ENCODE data around the gene HOXC13.

HOXC13 gene

GRCh38 chr12:53971129-53971528 is 32.5 kb downstream of the HOXC13 start:
- no peak for DNase-seq

- no peak for DNase-seq
Observed at GRCh38 chr12:53971686-53972085, 33.1 kb downstream of the HOXC13 start.

DNA sequence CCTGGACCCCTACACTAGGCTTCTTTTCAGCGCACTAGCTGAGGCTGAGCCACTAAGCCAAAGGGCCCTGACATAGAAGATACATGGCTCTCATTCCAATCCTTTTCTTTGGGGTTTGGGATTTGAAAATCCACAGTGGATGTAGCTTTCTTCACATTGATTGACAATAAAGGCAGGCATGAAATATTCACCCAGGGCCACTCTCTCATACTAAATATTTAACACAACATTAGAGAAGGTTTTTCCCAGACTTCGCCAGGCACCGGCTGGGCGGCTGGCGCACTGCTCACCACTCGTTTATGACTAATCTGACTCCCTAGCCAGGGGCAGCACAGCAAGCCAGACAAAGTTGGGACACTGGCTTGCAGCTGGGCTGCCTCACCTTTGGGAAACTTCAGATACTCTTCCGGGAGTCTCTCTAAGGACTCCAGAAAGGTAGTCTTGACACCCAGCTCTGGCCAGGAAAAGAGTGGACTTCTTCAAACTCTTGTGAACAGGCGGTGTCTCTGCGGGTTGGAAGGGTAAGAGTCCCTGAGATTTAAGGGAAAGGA is 33.6 kb downstream of the HOXC13 start:
- no peak for DNase-seq

DNA sequence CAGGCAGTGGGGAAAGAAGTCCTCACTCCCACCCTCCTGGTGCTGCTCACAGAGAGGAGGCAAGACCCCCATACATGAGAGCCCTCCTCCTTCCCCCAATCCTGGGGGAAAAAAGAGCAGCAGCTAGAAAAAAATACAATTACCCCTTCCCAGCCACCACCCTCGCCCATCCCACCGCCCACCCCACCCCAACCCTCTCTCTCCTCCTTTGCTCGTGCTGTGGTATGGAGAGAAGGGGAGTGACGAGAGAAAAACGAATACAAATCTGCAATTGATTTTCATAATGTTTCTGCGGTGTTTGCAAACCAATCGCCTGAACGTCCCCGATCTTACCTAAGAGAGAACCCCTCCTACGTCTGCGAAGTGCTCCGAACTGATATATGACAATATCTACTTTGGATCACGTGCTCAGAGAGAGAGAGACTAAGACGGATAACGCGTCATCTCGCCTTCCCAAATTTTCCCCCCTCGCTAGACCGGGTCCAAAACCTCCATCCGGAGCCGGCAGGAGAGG is 34.1 kb downstream of the HOXC13 start, which contains the start of gene HOXC11:
TSS of gene HOXC11 (plus strand) at position 405 of the 514 bp plus-strand sequence. CDS start 116 bp downstream, outside the sequence.
- no peak for DNase-seq

- DNase-seq = no peak
Observed at GRCh38 chr12:53973236-53974042, 34.8 kb downstream of the HOXC13 start.

GRCh38 chr12:53974084-53975063 is 35.7 kb downstream of the HOXC13 start, which contains the start of gene HOTAIR:
TSS of gene HOTAIR (minus strand) at chr12:53974954.
- DNase-seq = no peak

DNA sequence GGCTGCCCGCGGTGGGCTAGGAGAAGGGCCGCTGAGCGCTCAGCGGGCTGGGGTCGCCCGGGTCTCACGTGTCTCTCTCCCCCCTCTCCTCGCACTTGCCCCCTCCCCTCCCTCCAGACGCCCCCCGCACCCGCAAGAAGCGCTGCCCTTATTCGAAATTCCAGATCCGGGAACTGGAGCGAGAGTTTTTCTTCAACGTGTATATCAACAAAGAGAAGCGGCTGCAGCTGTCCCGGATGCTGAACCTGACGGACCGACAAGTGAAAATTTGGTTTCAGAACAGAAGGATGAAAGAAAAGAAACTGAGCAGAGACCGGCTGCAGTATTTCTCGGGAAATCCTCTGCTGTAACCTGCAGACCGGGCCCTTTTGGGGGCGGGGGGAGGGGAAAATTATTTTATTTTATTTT is 36.4 kb downstream of the HOXC13 start:
- no peak for DNase-seq

- DNase-seq = no peak
Observed at GRCh38 chr12:53975479-53976152, 37.0 kb downstream of the HOXC13 start.

- no peak for DNase-seq
Observed at GRCh38 chr12:53976172-53976822, 37.7 kb downstream of the HOXC13 start.

DNA sequence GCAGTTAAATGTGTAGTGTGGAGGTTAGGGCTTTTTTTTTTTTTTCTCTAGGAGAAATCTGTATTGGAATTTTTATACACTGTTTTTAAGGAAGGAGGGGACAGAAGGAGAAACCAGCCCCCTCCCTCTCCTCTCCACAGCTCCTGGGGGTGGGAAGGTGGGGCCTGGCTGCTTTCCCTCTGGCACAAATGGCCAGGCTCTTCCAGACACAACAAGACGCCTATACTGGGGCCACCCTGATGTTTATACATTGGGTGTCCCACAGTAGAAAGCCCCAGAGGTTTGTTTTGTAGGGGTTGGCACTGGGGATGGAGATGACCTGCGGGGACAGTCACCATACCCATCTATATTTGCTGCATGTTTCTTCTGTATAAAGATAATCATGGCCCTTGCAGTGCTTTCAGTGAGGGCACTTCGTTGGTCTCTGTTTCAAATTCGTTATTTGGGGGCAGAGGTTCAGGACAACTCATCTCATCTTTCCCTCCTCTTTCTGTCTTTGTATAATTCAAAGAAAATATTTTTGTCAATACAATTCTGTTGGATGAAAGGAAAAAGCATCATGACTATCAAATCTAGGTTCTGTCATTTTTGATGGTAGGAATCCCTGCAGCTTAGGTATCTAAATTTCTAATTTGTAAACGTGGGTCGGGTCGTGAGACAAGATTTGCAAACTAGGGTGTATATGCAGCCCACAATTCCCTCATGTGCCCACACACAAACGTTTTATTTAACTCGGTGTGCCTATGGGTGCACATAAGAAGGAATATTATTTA is 38.4 kb downstream of the HOXC13 start:
- no peak for DNase-seq

- DNase-seq = no peak
Observed at GRCh38 chr12:53977596-53978445, 39.2 kb downstream of the HOXC13 start.

DNA sequence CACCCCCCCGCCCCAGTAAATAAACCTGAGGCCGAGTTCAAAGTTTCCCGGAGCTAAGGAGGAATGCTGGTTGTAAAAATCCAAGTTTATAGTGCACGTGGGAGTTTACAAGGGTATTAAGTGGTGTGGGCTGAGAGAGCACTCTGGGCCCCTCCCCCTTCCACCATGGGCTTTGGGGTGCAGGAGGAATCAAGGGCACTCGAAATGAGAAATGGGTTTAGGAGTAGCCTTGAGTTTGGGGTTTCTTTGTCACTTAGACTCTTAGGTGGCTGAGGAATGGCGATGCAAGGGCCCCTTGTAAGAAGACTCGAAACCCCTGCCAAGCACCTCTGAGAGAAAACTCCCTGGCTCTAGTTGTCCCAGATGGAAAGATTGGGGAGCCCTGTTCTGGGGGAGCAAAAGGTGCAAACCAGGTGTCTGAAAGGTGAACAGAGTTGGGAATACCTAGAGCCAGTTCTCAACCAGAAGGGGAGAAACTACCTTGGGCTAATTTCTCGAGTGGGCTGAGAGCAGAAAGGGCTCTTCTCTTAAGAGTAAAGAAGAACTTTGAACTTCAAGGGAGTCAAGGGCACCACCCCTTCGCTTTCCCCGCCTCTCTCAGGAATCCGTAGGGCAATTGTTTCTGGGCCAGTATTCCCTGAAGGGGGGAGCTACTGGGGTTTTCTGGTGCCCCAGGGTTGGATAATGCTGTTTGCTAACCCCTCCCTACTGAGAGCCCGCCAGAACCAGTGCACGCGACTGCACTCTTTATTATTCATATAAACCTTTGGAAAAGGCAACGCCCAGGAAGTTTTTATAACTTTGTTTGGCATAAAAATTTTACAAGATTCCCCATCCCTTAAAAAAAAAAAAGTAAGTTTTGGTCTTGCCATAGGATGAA is 40.1 kb downstream of the HOXC13 start:
- DNase-seq = no peak

- no peak for DNase-seq
Observed at GRCh38 chr12:53980104-53980801, 41.6 kb downstream of the HOXC13 start.

DNA sequence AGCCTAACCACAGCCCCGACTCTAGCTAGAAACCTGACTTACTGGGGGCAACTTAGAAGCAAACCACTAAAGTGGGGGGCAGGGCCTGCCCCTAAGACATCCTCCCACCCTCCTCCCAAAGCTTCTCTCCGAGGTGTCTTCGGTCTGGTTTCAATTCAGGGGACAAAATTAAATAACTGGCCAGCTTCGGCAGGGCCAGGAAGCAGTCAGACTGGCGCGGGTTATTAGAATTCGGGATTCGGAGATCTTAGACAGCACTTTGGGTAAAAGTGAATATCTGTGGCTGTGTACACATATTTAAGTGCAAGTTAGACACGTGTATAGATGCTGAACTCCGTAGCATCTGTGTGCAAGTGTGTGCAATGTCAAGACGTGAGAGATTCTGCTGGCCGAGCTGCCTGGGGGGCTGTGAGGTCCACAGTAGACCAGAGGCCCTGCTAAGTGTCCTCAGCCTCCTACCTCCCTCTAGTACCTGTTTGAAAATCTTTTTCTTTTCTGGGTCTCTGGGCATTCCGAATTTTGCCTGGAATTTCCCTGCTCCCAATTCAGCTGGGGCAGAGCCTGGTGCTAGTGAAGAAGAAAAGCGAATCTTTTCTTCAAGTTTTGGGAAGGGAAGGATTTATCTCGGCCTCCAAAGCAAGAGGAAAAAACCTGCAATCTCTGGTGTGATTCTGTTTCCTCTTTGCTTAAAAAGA is 42.3 kb downstream of the HOXC13 start:
- no peak for DNase-seq

DNA sequence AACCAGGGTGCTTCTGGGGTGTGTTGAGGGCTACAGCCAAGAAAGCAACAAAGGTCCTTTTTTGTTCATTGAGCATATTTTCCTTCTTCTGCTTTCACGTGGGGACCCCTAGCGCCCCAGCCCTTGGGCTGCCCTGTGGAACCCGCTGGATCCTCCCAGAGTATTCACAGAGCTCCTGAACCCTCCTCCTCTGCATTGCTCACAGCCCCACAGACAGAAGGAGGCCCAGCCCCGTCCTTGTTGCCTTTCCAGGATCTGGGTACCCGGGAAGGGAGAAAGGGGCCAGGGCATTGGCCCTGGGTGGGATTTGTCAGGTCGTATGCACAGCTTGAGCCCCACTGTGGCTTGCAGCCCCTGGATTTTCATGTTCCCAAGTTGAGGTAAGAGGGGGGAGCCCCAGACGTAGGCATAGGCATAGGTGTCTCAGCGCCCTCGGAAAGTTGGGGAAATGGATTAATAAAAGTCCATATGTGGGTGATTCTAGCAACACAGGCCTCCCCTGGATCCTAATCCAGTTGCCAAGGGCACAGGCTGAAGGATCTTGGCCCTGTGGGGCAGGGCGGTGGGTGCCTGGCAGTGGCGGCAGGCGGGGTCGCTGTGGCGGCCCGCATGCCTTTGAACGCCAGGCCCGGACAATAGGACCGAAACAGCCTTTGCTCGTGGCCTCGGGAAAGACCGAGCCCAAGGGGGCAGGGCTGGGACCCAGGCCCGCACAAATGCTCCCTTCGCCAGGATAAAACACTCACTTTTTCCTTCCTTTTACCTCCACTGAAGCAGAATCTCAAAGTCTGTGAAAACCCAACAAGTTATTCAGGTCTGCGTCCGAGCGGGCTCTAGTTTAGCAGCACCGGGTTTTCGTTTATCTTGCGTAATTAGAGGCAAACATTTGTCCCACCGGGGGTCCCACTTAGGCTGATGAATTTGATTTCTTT is 43.3 kb downstream of the HOXC13 start:
- DNase-seq = no peak
